Measurements from ENCODE around the gene RALB. TPM values are rescaled to one million over a fixed set of nuclear protein-coding genes. Genes with fewer than 3 reads are reported as not detected.

Gene RALB
- total and polyA plus RNA-seq, 2 experiments from 2014 or later, result 15.2 to 17.4 TPM

DNA sequence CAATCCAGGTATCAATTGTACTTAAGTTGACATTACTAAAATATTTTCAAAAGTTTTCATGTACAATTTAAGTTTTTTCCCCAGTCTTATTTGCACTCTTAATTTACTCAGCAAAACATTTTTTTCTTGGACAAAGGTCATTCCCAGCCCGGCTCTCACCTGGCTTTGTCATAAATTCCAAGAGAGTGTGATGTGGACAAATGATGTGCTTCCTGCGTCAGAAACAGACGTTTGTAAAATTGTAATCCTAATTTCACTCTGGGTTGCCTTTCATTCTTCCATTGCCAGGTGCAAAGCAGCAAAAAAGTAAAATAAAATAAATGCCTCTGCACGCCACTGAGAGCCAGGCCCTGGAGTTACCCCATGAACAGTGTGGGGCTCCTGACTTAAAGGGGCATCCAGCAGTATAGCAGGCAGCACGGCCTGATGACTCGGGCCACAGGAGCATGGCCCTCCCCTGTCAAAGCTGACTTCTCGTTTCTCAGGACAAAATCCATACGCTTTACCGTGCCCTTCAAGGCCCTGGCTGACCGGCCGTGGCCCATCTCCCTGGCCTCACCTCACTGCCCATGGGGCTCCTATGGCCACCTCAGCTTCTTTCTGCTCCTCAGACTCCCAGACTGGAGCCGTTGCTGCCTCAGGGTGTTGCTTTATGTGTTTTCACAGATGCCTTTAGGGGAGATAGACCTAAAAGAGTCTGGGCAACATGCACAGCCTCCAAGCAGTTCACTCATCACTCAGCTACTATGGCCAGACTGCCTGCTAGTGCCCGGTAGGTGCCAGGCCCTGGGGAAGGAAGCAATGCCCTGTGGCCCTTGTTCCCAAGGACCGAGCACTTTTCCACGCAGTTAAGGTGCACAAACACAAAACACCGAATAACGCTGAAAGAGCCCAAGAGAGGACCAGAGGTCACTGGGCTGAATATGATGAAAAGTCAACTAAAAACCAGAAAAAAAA, 21.9 kb upstream of the RALB start:
- Mint-ChIP-seq H3K36me3 (ENCODE audit: low read depth) (no peaks in the 10 kb centered on the region), H3K4me1 (no peaks in the 10 kb centered on the region), H3K4me3 (no peak overlapping the region), H3K9me3 (peaks cover 3% of the 10 kb centered on the region; the same call in 1 of the 3 replicates), H3K27ac (no peak overlapping the region), H3K27me3 (ENCODE audit: insufficient read depth, low read depth, poor library complexity) (peaks cover 8% of the 10 kb centered on the region)
- Histone ChIP-seq H3K4me3 (no peak overlapping the region), H3K36me3 (ENCODE audit: insufficient read depth) (no peaks in the 10 kb centered on the region), H3F3A (replicated peaks; ENCODE audit: low read depth) (no peaks in the 10 kb centered on the region), H3K4me2 (no peak overlapping the region), H3K27ac (ENCODE audit: low read depth) (no peak overlapping the region), H2AFZ (peak overlapping the region; percentile 56), H3K79me2 (replicated peaks; ENCODE audit: insufficient read depth) (no peaks in the 10 kb centered on the region), H3K9me2 (ENCODE audit: insufficient read depth) (no peaks in the 10 kb centered on the region), H3K27me3 (ENCODE audit: insufficient read depth) (no peaks in the 10 kb centered on the region), H4K20me1 (replicated peaks; ENCODE audit: insufficient read depth) (peaks cover 4% of the 10 kb centered on the region; the same call in 1 of the 2 replicates), H3K4me1 (ENCODE audit: insufficient read depth) (no peaks in the 10 kb centered on the region)
- DNase-seq (ENCODE audit: low spot score) (no peak), ATAC-seq (no peak)
- TF ChIP-seq EZH2 (IDR thresholded peaks at IDR 0.05; ENCODE audit: low read depth, unreplicated experiment), result no peak
- TF ChIP-seq REST (IDR thresholded peaks at IDR 0.05; ENCODE audit: unreplicated experiment), result no peak
- TF ChIP-seq ZNF114 (CRISPR knock-in tag; IDR thresholded peaks at IDR 0.05), result no peak
- no peak for TF ChIP-seq STAT1 (IDR thresholded peaks at IDR 0.05; ENCODE audit: unreplicated experiment)
- TF ChIP-seq NANOG (IDR thresholded peaks at IDR 0.05; ENCODE audit: borderline replicate concordance), result no peak
- TF ChIP-seq CREB1 (CRISPR knock-in tag; IDR thresholded peaks at IDR 0.05; ENCODE audit: low read depth), result no peak
- TF ChIP-seq ZNF331 (CRISPR knock-in tag; IDR thresholded peaks at IDR 0.05; ENCODE audit: low read depth), result no peak
- no peak for TF ChIP-seq POLR2AphosphoS5 (IDR thresholded peaks at IDR 0.05; ENCODE audit: low read depth)
- no peak for TF ChIP-seq JUNB (IDR thresholded peaks at IDR 0.05; ENCODE audit: unreplicated experiment)
- no peak for TF ChIP-seq ZNF462 (CRISPR knock-in tag; IDR thresholded peaks at IDR 0.05)
- TF ChIP-seq CTCF (conservative IDR thresholded peaks at IDR 0.05; ENCODE audit: low read depth in 2 of 2), result no peak
- no peak for TF ChIP-seq ETS1 (IDR thresholded peaks at IDR 0.05)
- TF ChIP-seq EZH2phosphoT487 (IDR thresholded peaks at IDR 0.05; ENCODE audit: unreplicated experiment), result no peak

Data from GM23338 (cell line).